Thymus (tissue), 14 donors: ENCODE results near the gene C3orf49. TPM values are rescaled to one million over a fixed set of nuclear protein-coding genes. Genes with fewer than 3 reads are reported as not detected.

Source experiments
- DNase-seq, 9 donors: peaks; one replicate each; pipeline ENCODE4 v3.0.0-alpha.2; 2013; ENCODE audit warnings: low spot score in 9 of 9, low read depth in 6 of 9, missing footprints in 1 of 9
- H3K27ac ChIP-seq, 2 donors: one replicate each; pipeline ENCODE4 v1.5.1; 2013; ENCODE audit warnings: control low read depth in 1 of 2, low read depth in 1 of 2, low read length in 1 of 2, mild to moderate bottlenecking in 1 of 2, moderate library complexity in 1 of 2
- H3K27me3 ChIP-seq, 2 donors: one replicate each; pipeline ENCODE4 v1.5.1; 2013; ENCODE audit warnings: low read length in 1 of 2; ENCODE audit not compliant: control insufficient read depth in 2 of 2, insufficient read depth in 1 of 2
- H3K36me3 ChIP-seq, 2 donors: one replicate each; pipeline ENCODE4 v1.5.1; 2013; ENCODE audit warnings: low read length in 1 of 2, mild to moderate bottlenecking in 1 of 2, moderate library complexity in 1 of 2; ENCODE audit not compliant: control insufficient read depth in 2 of 2, insufficient read depth in 2 of 2
- H3K4me1 ChIP-seq, 2 donors: one replicate each; pipeline ENCODE4 v1.5.1; 2013; ENCODE audit warnings: low read length in 2 of 2; ENCODE audit not compliant: control insufficient read depth in 2 of 2, insufficient read depth in 2 of 2
- H3K4me3 ChIP-seq, 2 donors: one replicate each; pipeline ENCODE4 v1.5.1; 2013; ENCODE audit warnings: low read length in 2 of 2, control low read depth in 1 of 2, mild to moderate bottlenecking in 1 of 2
- H3K9me3 ChIP-seq, 2 donors: one replicate each; pipeline ENCODE4 v1.5.1; 2013; ENCODE audit warnings: low read length in 1 of 2, mild to moderate bottlenecking in 1 of 2; ENCODE audit not compliant: control insufficient read depth in 2 of 2, insufficient read depth in 1 of 2
- WGBS: extraction: QIAGEN DNeasy Blood & Tissue Kit; methylation state at CpG from one replicate; pipeline ENCODE4 v1.1.7; 2013; 5-methylcytosine and 5-hydroxymethylcytosine counted together
- long read RNA-seq, 10 donors: transcript quantifications; one replicate each; lab custom pipeline, GENCODE V29; 2026
- polyA plus RNA-seq: library from polyadenylated mRNA; stranded (reverse); fragments of 200-250 nt; gene quantifications from one replicate; pipeline ENCODE4 v1.2.3, GENCODE V29; 2013
- total RNA-seq: library from RNA; stranded (reverse); fragments of 120-200 nt; gene quantifications from one replicate; pipeline ENCODE4 v1.2.4, GENCODE V29; 2013
- donor health status: healthy.

C3orf49 gene
- total RNA-seq (not detected), polyA plus RNA-seq (0.05 TPM)
- long read RNA-seq, donor 1 = 0 reads
- long read RNA-seq, donor 2, partial matches to known transcripts = 365 of 388 reads
- long read RNA-seq, donor 2, other reads (novel, unspliced or antisense) = 23 of 388 reads
- long read RNA-seq, donor 3, partial matches to known transcripts = 170 of 257 reads
- long read RNA-seq, donor 3, other reads (novel, unspliced or antisense) = 87 of 257 reads
- long read RNA-seq, donor 4, partial matches to known transcripts = 115 of 194 reads
- long read RNA-seq, donor 4, other reads (novel, unspliced or antisense) = 79 of 194 reads
- long read RNA-seq, donor 5, partial matches to known transcripts = 251 of 350 reads
- long read RNA-seq, donor 5, other reads (novel, unspliced or antisense) = 99 of 350 reads
- long read RNA-seq, donor 6 = 0 reads
- long read RNA-seq, donor 7, partial matches to known transcripts = 160 of 259 reads
- long read RNA-seq, donor 7, other reads (novel, unspliced or antisense) = 99 of 259 reads
- long read RNA-seq, donor 8 = 0 reads
- long read RNA-seq, donor 9 = 0 reads
- long read RNA-seq, donor 10 = 0 reads

- Histone ChIP-seq H3K27me3 (no peaks in the 10 kb centered on the region), H3K9me3 (no peaks in the 10 kb centered on the region), H3K27ac (no peak within 1 kb of the TSS), H3K36me3 (no peaks in the 10 kb centered on the region), H3K4me3 (no peak within 1 kb of the TSS), H3K4me1 (no peaks in the 10 kb centered on the region)
- no peak for DNase-seq
- 100% methylated on average over 1 of the region's 1 CpG for WGBS
Observed at GRCh38 chr3:63819151-63819398, at the start of gene C3orf49. TSS of gene C3orf49 (plus strand) at chr3:63819299. CDS start at chr3:63819472, 173 bp downstream.

- H3K36me3 ChIP-seq = no peaks in the 10 kb centered on the region
- H3K27ac ChIP-seq = no peak overlapping the region
- no peaks in the 10 kb centered on the region for H3K4me1 ChIP-seq
- H3K27me3 ChIP-seq = no peaks in the 10 kb centered on the region
- no peak for DNase-seq
- no peak overlapping the region for H3K4me3 ChIP-seq
- no peaks in the 10 kb centered on the region for H3K9me3 ChIP-seq
- WGBS = 80% methylated on average over 5 of the region's 5 CpGs
Observed at GRCh38 chr3:63774781-63775180, 44.3 kb upstream of the C3orf49 start.

- no peak for DNase-seq
- Histone ChIP-seq H3K4me1 (no peaks in the 10 kb centered on the region), H3K4me3 (no peak overlapping the region), H3K9me3 (no peaks in the 10 kb centered on the region), H3K27ac (no peak overlapping the region), H3K36me3 (no peaks in the 10 kb centered on the region), H3K27me3 (no peaks in the 10 kb centered on the region)
- 94% methylated on average over 4 of the region's 4 CpGs for WGBS
Observed at GRCh38 chr3:63779227-63779626, 39.9 kb upstream of the C3orf49 start.

- no peak for DNase-seq
- Histone ChIP-seq H3K36me3 (no peaks in the 10 kb centered on the region), H3K4me1 (no peaks in the 10 kb centered on the region), H3K27ac (no peak overlapping the region), H3K4me3 (no peak overlapping the region), H3K27me3 (no peaks in the 10 kb centered on the region), H3K9me3 (no peaks in the 10 kb centered on the region)
- WGBS = 32% methylated on average over 1 of the region's 1 CpG
Observed at GRCh38 chr3:63791974-63792373, 27.1 kb upstream of the C3orf49 start.

- no peaks in the 10 kb centered on the region for H3K27me3 ChIP-seq
- no peak overlapping the region for H3K4me3 ChIP-seq
- no peaks in the 10 kb centered on the region for H3K9me3 ChIP-seq
- DNase-seq = no peak
- WGBS = 82% methylated on average over 6 of the region's 6 CpGs
- H3K27ac ChIP-seq = no peak overlapping the region
- H3K36me3 ChIP-seq = no peaks in the 10 kb centered on the region
- no peaks in the 10 kb centered on the region for H3K4me1 ChIP-seq
Observed at GRCh38 chr3:63795438-63795837, 23.7 kb upstream of the C3orf49 start.

GRCh38 chr3:63798544-63798943 is 20.6 kb upstream of the C3orf49 start:
- no peak overlapping the region for H3K4me3 ChIP-seq
- H3K27ac ChIP-seq = no peak overlapping the region
- DNase-seq = no peak
- WGBS = 97% methylated on average over 2 of the region's 2 CpGs
- no peaks in the 10 kb centered on the region for H3K9me3 ChIP-seq
- no peaks in the 10 kb centered on the region for H3K36me3 ChIP-seq
- H3K27me3 ChIP-seq = no peaks in the 10 kb centered on the region
- H3K4me1 ChIP-seq = no peaks in the 10 kb centered on the region

GRCh38 chr3:63798949-63799348 is 20.1 kb upstream of the C3orf49 start:
- Histone ChIP-seq H3K27ac (no peak overlapping the region), H3K27me3 (no peaks in the 10 kb centered on the region), H3K4me1 (no peaks in the 10 kb centered on the region), H3K9me3 (no peaks in the 10 kb centered on the region), H3K36me3 (no peaks in the 10 kb centered on the region), H3K4me3 (no peak overlapping the region)
- no peak for DNase-seq
- WGBS = 95% methylated on average over 2 of the region's 2 CpGs

GRCh38 chr3:63800097-63800496 is 19.0 kb upstream of the C3orf49 start:
- DNase-seq = no peak
- no peaks in the 10 kb centered on the region for H3K9me3 ChIP-seq
- H3K27ac ChIP-seq = no peak overlapping the region
- no peaks in the 10 kb centered on the region for H3K4me1 ChIP-seq
- H3K27me3 ChIP-seq = no peaks in the 10 kb centered on the region
- no peak overlapping the region for H3K4me3 ChIP-seq
- no peaks in the 10 kb centered on the region for H3K36me3 ChIP-seq
- 93% methylated on average over 5 of the region's 5 CpGs for WGBS

- H3K27ac ChIP-seq = no peak overlapping the region
- no peaks in the 10 kb centered on the region for H3K27me3 ChIP-seq
- H3K4me3 ChIP-seq = no peak overlapping the region
- H3K9me3 ChIP-seq = no peaks in the 10 kb centered on the region
- WGBS = 95% methylated on average over 5 of the region's 5 CpGs
- DNase-seq = no peak
- no peaks in the 10 kb centered on the region for H3K4me1 ChIP-seq
- no peaks in the 10 kb centered on the region for H3K36me3 ChIP-seq
Observed at GRCh38 chr3:63803911-63804310, 15.2 kb upstream of the C3orf49 start.
